HEK293 (cell line): ENCODE results near the gene OAF.

Experiments
- CTCF ChIA-PET: fragments of 350-600 bp; formaldehyde crosslinking; extraction: SDS; loops from one replicate; lab custom pipeline; 2021; ENCODE audit warnings: antibody characterized with exemption; lab: Yijun Ruan, JAX
- POLR2A ChIA-PET: fragments of 300-600 bp; formaldehyde crosslinking; extraction: SDS; loops from one replicate; lab custom pipeline; 2020; ENCODE audit warnings: antibody characterized with exemption, inconsistent platforms; lab: Yijun Ruan, JAX
- H3K27ac ChIP-seq: fragments of 200-500 bp; sonication (Bioruptor generic); 2 replicates; pipeline ENCODE4 v1.5.1; 2014; ENCODE audit warnings: low read depth, low read length, control low read depth, inconsistent platforms; ENCODE audit errors: extremely low read depth
- H3K36me3 ChIP-seq, 2 experiments: fragments of 200-500 bp in 1 of 2; sonication (Bioruptor generic) in 1 of 2; 1 replicate in 1 of 2; 2 replicates in 1 of 2; pipeline ENCODE4 v1.5.1; 2014 to 2017; ENCODE audit warnings: inconsistent platforms in 2 of 2, low read length in 2 of 2; ENCODE audit not compliant: control insufficient read depth in 2 of 2, insufficient read depth in 1 of 2
- H3K4me1 ChIP-seq: fragments of 200-500 bp; sonication (Bioruptor generic); 2 replicates; pipeline ENCODE4 v1.5.1; 2014; ENCODE audit warnings: mild to moderate bottlenecking, low read length, inconsistent platforms; ENCODE audit not compliant: control insufficient read depth, insufficient read depth
- H3K4me3 ChIP-seq: 2 replicates; pipeline ENCODE4 v1.5.1; 2011; ENCODE audit warnings: low read depth, mild to moderate bottlenecking, control low read depth, low read length, moderate library complexity
- H3K9me3 ChIP-seq: fragments of 200-500 bp; sonication (Bioruptor generic); 2 replicates; pipeline ENCODE4 v1.5.1; 2014; ENCODE audit warnings: low read depth, low read length, inconsistent platforms; ENCODE audit not compliant: control insufficient read depth, insufficient read depth
- BCL11B ChIP-seq: fragments of 450-650 bp; formaldehyde crosslinking; IDR thresholded peaks from 2 replicates; pipeline ENCODE4 v1.5.1; 2016; ENCODE audit warnings: low read depth, missing biosample characterization, missing genetic modification characterization
- KLF10 ChIP-seq: fragments of 450-650 bp; IDR thresholded peaks from 2 replicates; pipeline ENCODE4 v1.5.1; 2018; ENCODE audit warnings: missing biosample characterization, mild to moderate bottlenecking, missing genetic modification characterization
- KLF7 ChIP-seq: fragments of 450-650 bp; formaldehyde crosslinking; IDR thresholded peaks from 2 replicates; pipeline ENCODE4 v1.5.1; 2016; ENCODE audit warnings: missing biosample characterization, missing genetic modification characterization, borderline replicate concordance
- SP2 ChIP-seq: fragments of 450-650 bp; formaldehyde crosslinking; IDR thresholded peaks from 2 replicates; pipeline ENCODE4 v1.5.1; 2016; ENCODE audit warnings: missing biosample characterization, missing genetic modification characterization
- TRIM28 ChIP-seq: IDR thresholded peaks from 2 replicates; pipeline ENCODE4 v1.6.1; 2011; ENCODE audit warnings: low read length, control low read depth, borderline replicate concordance
- ZBTB10 ChIP-seq: fragments of 450-650 bp; formaldehyde crosslinking; IDR thresholded peaks from 2 replicates; pipeline ENCODE4 v1.5.1; 2016; ENCODE audit warnings: missing biosample characterization, missing genetic modification characterization
- ZBTB49 ChIP-seq: fragments of 450-650 bp; formaldehyde crosslinking; IDR thresholded peaks from 2 replicates; pipeline ENCODE4 v1.5.1; 2016; ENCODE audit warnings: missing biosample characterization, missing genetic modification characterization, low read depth
- ZFP3 ChIP-seq: fragments of 450-650 bp; formaldehyde crosslinking; IDR thresholded peaks from 2 replicates; pipeline ENCODE4 v1.5.1; 2016; ENCODE audit warnings: low read depth, missing biosample characterization, missing genetic modification characterization
- ZNF112 ChIP-seq: fragments of 450-650 bp; formaldehyde crosslinking; IDR thresholded peaks from 2 replicates; pipeline ENCODE4 v1.5.0; 2017; ENCODE audit warnings: missing biosample characterization, missing genetic modification characterization
- ZNF174 ChIP-seq: fragments of 450-650 bp; formaldehyde crosslinking; IDR thresholded peaks from 2 replicates; pipeline ENCODE4 v1.5.0; 2017; ENCODE audit warnings: missing biosample characterization, mild to moderate bottlenecking, missing genetic modification characterization
- ZNF175 ChIP-seq: fragments of 450-650 bp; formaldehyde crosslinking; IDR thresholded peaks from 2 replicates; pipeline ENCODE4 v1.5.1; 2016; ENCODE audit warnings: missing biosample characterization, missing genetic modification characterization
- ZNF2 ChIP-seq: fragments of 450-650 bp; formaldehyde crosslinking; IDR thresholded peaks from 2 replicates; pipeline ENCODE4 v1.5.1; 2016; ENCODE audit warnings: missing biosample characterization, missing genetic modification characterization
- ZNF211 ChIP-seq: fragments of 450-650 bp; formaldehyde crosslinking; IDR thresholded peaks from 2 replicates; pipeline ENCODE4 v1.5.1; 2016; ENCODE audit warnings: low read depth, missing biosample characterization, missing genetic modification characterization
- ZNF223 ChIP-seq: fragments of 450-650 bp; formaldehyde crosslinking; IDR thresholded peaks from 2 replicates; pipeline ENCODE4 v1.5.1; 2016; ENCODE audit warnings: missing biosample characterization, missing genetic modification characterization
- ZNF473 ChIP-seq: fragments of 450-650 bp; formaldehyde crosslinking; IDR thresholded peaks from 2 replicates; pipeline ENCODE4 v1.5.1; 2017; ENCODE audit warnings: missing biosample characterization, missing genetic modification characterization
- ZNF529 ChIP-seq: fragments of 450-650 bp; formaldehyde crosslinking; IDR thresholded peaks from 2 replicates; pipeline ENCODE4 v1.5.1; 2017; ENCODE audit warnings: missing genetic modification characterization, missing biosample characterization; ENCODE audit not compliant: insufficient replicate concordance
- ZNF544 ChIP-seq: fragments of 450-650 bp; formaldehyde crosslinking; IDR thresholded peaks from 2 replicates; pipeline ENCODE4 v1.5.0; 2017; ENCODE audit warnings: missing biosample characterization, missing genetic modification characterization
- ZNF571 ChIP-seq: fragments of 450-650 bp; formaldehyde crosslinking; IDR thresholded peaks from 2 replicates; pipeline ENCODE4 v1.5.0; 2017; ENCODE audit warnings: missing biosample characterization, missing genetic modification characterization
- ZNF610 ChIP-seq: fragments of 450-650 bp; formaldehyde crosslinking; IDR thresholded peaks from 2 replicates; pipeline ENCODE4 v1.5.1; 2016; ENCODE audit warnings: missing biosample characterization, missing genetic modification characterization, borderline replicate concordance
- ZNF837 ChIP-seq: fragments of 450-650 bp; formaldehyde crosslinking; IDR thresholded peaks from 2 replicates; pipeline ENCODE4 v1.5.1; 2016; ENCODE audit warnings: missing biosample characterization, missing genetic modification characterization
- ZSCAN30 ChIP-seq: fragments of 450-650 bp; IDR thresholded peaks from 2 replicates; pipeline ENCODE4 v1.5.1; 2018; ENCODE audit warnings: missing biosample characterization, mild to moderate bottlenecking, missing genetic modification characterization, moderate library complexity
- TF ChIP-seq, protein P1 (sequence below): fragments of 450-650 bp; formaldehyde crosslinking; IDR thresholded peaks from 2 replicates; pipeline ENCODE4 v1.5.1; 2016; ENCODE audit warnings: missing biosample characterization, missing genetic modification characterization
- TF ChIP-seq, protein P2 (sequence below): fragments of 450-650 bp; formaldehyde crosslinking; IDR thresholded peaks from 2 replicates; pipeline ENCODE4 v1.5.1; 2016; ENCODE audit warnings: missing biosample characterization, missing genetic modification characterization
- TF ChIP-seq, protein P3 (sequence below): fragments of 450-650 bp; formaldehyde crosslinking; IDR thresholded peaks from 2 replicates; pipeline ENCODE4 v1.5.1; 2017; ENCODE audit warnings: missing biosample characterization, missing genetic modification characterization

Gene OAF

GRCh38 chr11:120260616-120261015, 49.8 kb downstream of the OAF start (continued):
- TF ChIP-seq ZBTB49 (tag by site-specific recombination): no peak
- no peak for TF ChIP-seq KLF7 (tag by site-specific recombination)

GRCh38 chr11:120261321-120261720, 50.5 kb downstream of the OAF start:
- no peak overlapping the region for H3K27ac ChIP-seq
- H3K36me3 ChIP-seq: no peaks in the 10 kb centered on the region
- H3K4me3 ChIP-seq: no peak overlapping the region
- ChIA-PET CTCF (interaction anchor here (0.8 kb wide), 1 partner anchor 39 kb away, joined by 3 read pairs; no protein-coding TSS in a partner anchor), POLR2A (no interaction called here)
- H3K9me3 ChIP-seq: no peaks in the 10 kb centered on the region
- TF ChIP-seq ZNF175 (tag by site-specific recombination) (no peak), SP2 (no peak), ZNF223 (no peak), ZBTB10 (tag by site-specific recombination) (no peak), ZNF112 (tag by site-specific recombination) (no peak), TRIM28 (no peak), ZNF529 (no peak), ZNF571 (no peak)
- TF ChIP-seq, all 188 proteins: peak for 0
- H3K4me1 ChIP-seq: no peaks in the 10 kb centered on the region

- ChIA-PET POLR2A (no interaction called here), CTCF (no interaction called here)
- H3K27ac ChIP-seq: no peak overlapping the region
- no peak for TF ChIP-seq ZNF544
- TF ChIP-seq, protein P1, sequence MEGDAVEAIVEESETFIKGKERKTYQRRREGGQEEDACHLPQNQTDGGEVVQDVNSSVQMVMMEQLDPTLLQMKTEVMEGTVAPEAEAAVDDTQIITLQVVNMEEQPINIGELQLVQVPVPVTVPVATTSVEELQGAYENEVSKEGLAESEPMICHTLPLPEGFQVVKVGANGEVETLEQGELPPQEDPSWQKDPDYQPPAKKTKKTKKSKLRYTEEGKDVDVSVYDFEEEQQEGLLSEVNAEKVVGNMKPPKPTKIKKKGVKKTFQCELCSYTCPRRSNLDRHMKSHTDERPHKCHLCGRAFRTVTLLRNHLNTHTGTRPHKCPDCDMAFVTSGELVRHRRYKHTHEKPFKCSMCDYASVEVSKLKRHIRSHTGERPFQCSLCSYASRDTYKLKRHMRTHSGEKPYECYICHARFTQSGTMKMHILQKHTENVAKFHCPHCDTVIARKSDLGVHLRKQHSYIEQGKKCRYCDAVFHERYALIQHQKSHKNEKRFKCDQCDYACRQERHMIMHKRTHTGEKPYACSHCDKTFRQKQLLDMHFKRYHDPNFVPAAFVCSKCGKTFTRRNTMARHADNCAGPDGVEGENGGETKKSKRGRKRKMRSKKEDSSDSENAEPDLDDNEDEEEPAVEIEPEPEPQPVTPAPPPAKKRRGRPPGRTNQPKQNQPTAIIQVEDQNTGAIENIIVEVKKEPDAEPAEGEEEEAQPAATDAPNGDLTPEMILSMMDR (tag by site-specific recombination): no peak
- no peak for TF ChIP-seq ZNF473 (tag by site-specific recombination)
- TF ChIP-seq BCL11B (tag by site-specific recombination): no peak
- TF ChIP-seq ZNF610 (tag by site-specific recombination): no peak
- no peak for TF ChIP-seq ZSCAN30 (tag by site-specific recombination)
- no peak for TF ChIP-seq ZNF837 (tag by site-specific recombination)
- no peak for TF ChIP-seq ZFP3 (tag by site-specific recombination)
- TF ChIP-seq SP2: no peak
- TF ChIP-seq, protein P2, sequence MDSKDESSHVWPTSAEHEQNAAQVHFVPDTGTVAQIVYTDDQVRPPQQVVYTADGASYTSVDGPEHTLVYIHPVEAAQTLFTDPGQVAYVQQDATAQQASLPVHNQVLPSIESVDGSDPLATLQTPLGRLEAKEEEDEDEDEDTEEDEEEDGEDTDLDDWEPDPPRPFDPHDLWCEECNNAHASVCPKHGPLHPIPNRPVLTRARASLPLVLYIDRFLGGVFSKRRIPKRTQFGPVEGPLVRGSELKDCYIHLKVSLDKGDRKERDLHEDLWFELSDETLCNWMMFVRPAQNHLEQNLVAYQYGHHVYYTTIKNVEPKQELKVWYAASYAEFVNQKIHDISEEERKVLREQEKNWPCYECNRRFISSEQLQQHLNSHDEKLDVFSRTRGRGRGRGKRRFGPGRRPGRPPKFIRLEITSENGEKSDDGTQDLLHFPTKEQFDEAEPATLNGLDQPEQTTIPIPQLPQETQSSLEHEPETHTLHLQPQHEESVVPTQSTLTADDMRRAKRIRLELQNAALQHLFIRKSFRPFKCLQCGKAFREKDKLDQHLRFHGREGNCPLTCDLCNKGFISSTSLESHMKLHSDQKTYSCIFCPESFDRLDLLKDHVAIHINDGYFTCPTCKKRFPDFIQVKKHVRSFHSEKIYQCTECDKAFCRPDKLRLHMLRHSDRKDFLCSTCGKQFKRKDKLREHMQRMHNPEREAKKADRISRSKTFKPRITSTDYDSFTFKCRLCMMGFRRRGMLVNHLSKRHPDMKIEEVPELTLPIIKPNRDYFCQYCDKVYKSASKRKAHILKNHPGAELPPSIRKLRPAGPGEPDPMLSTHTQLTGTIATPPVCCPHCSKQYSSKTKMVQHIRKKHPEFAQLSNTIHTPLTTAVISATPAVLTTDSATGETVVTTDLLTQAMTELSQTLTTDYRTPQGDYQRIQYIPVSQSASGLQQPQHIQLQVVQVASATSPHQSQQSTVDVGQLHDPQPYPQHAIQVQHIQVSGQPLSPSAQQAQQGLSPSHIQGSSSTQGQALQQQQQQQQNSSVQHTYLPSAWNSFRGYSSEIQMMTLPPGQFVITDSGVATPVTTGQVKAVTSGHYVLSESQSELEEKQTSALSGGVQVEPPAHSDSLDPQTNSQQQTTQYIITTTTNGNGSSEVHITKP: no peak
- no peak for TF ChIP-seq ZNF2 (tag by site-specific recombination)
- no peak for TF ChIP-seq KLF10 (tag by site-specific recombination)
- TF ChIP-seq ZNF174 (tag by site-specific recombination): no peak
- TF ChIP-seq, protein P3, sequence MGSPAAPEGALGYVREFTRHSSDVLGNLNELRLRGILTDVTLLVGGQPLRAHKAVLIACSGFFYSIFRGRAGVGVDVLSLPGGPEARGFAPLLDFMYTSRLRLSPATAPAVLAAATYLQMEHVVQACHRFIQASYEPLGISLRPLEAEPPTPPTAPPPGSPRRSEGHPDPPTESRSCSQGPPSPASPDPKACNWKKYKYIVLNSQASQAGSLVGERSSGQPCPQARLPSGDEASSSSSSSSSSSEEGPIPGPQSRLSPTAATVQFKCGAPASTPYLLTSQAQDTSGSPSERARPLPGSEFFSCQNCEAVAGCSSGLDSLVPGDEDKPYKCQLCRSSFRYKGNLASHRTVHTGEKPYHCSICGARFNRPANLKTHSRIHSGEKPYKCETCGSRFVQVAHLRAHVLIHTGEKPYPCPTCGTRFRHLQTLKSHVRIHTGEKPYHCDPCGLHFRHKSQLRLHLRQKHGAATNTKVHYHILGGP (tag by site-specific recombination): no peak
- TF ChIP-seq ZNF211 (tag by site-specific recombination): no peak
Measured at GRCh38 chr11:120261931-120262330, 51.1 kb downstream of the OAF start.

More at GRCh38 chr11:120261931-120262330, 51.1 kb downstream of the OAF start:
- H3K4me1 ChIP-seq: no peaks in the 10 kb centered on the region
- H3K9me3 ChIP-seq: no peaks in the 10 kb centered on the region
- H3K36me3 ChIP-seq: no peaks in the 10 kb centered on the region
- H3K4me3 ChIP-seq: no peak overlapping the region
